ENCODE data around the gene CXorf49B.

- TF ChIP-seq CTCF (IDR thresholded peaks at IDR 0.05; ENCODE audit: borderline replicate concordance, extremely low read depth, low read length, poor library complexity, severe bottlenecking) (no peak), EZH2 (IDR thresholded peaks at IDR 0.05; ENCODE audit: borderline replicate concordance, low read depth, low read length, severe bottlenecking) (no peak)
Observed at GRCh38 chrX:71815906-71816156, 52.7 kb downstream of the CXorf49B start.

Data from DND-41 (cell line).